HG03460 (cell line): ENCODE measurements around the gene PTPRG.

ENCODE experiments used
- ATAC-seq: cut with Tn5 transposase; IDR thresholded peaks from one replicate; pipeline ENCODE4 v1.9.1; 2021; ENCODE audit not compliant: unreplicated experiment

Gene PTPRG

GRCh38 chr3:62090519-62090918, 529.1 kb downstream of the PTPRG start:
- ATAC-seq: no peak

DNA sequence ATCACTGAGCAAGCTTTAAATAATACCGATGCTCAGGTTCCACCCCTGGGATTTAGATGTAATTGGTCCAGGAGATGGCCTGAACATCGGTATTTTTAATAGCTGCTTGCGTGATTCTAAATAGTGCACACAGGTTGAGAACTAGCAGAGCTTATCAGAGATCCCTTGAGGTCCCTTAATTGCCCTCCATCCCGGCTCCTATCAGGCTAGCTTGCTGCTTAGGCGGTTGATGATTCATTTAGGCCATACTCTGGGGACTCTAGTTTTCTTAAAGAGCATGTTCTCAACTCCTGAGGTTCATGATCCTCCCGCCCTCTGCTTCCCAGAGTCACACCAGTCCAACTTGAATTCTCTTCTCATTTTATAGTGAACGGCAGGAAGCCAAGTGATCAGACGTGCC, 531.7 kb downstream of the PTPRG start:
- no peak for ATAC-seq

- ATAC-seq: no peak
These were observed 533.1 kb downstream of the PTPRG start for GRCh38 chr3:62094461-62094860.

GRCh38 chr3:62095080-62095479, 533.7 kb downstream of the PTPRG start:
- no peak for ATAC-seq

- no peak for ATAC-seq
These were observed 534.4 kb downstream of the PTPRG start for GRCh38 chr3:62095756-62096155.

DNA sequence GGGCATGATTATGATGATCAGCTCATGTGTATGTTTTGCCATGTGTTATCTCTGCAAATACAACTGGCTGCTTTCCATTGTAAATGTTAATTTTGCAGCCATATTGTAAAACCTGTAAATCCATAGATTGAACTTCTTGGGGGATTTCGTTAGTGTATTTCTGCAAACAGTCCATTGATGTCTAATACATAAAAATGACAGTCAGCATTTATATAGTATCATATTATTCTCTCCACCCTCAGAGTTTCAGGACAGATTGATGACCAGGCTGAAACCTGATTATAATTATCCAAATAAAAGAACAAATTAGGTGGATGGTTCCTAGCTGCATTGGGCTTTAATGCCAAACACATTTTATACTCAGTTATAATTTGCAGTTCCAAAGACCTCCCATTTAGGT, 535.1 kb downstream of the PTPRG start:
- no peak for ATAC-seq

DNA sequence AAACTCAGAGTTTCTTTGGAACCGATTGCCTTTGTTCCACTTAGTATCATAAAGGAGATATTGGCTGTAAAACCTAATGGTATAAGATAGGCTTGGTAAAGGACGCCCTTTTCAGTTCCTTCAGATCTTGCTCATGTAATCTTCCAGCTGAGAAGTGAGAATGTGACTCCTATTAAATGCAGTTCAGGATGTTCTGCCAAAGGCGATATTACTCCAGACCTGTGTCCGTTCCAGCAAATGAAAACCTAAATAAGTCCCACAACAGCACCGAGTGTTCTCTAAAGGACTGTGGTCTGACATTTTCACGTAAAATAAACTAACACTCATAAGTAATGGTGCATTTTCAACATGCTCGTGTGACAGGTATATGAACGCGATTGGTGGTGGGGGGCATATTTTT, 535.8 kb downstream of the PTPRG start:
- ATAC-seq: no peak

- ATAC-seq: no peak
These were observed 537.4 kb downstream of the PTPRG start for GRCh38 chr3:62098646-62099365.

DNA sequence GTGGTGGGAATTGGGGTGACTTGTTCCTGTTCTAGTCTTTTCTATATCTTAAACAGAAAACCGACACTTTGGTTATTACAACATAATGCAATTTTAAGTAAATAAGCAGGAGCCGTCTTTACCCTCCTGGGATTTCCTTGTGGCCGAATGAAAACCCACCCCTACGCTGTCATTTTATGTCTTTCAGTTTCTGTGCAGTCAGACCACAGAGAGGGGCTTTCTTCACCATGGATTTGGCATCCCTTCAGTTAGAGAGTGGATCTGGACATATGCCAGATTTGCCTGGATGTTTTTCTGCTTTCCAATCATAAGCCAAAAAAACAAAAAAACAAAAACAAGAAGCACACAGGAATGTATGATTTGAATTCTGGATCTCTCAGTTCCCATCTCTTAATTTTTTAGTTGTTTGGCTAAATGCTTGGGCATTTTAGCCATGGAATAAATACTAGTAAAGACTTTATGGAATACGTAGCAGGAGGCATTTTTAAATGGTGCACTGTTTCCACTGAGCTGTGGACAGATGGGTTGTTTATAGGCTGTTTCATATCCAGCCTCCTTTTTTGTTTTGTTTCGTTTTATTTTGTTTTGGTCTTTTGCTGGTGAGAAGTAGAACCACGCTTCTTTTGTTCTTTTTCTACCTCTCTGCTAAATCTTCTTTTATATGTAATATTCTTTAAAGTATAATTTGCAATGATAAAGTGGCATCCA, 539.1 kb downstream of the PTPRG start:
- ATAC-seq: no peak

DNA sequence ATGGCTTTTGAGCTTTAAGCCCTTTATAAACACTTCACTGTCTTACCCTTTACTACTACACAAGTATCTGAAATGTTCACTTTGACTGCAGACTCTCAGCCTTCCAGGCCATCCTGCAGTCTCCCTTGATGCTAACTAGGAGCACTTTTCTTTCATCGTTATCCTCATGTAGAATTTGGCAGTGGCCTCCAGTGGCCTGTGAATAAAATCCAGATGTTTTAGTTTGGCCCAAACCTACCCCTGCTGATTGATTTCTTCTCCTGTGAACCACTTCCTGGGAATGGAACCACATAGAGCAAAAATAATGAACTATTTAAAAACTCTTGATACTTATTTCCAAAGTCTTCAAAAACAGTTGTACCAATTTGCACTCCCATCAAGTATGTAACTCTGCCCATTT, 540.1 kb downstream of the PTPRG start:
- ATAC-seq: no peak

- ATAC-seq: no peak
These were observed 542.2 kb downstream of the PTPRG start for GRCh38 chr3:62103531-62103930.

- ATAC-seq: no peak
These were observed 548.2 kb downstream of the PTPRG start for GRCh38 chr3:62109534-62109933.

- no peak for ATAC-seq
These were observed 549.3 kb downstream of the PTPRG start for GRCh38 chr3:62110443-62111225.

- ATAC-seq: no peak
These were observed 551.7 kb downstream of the PTPRG start for GRCh38 chr3:62113092-62113491.

DNA sequence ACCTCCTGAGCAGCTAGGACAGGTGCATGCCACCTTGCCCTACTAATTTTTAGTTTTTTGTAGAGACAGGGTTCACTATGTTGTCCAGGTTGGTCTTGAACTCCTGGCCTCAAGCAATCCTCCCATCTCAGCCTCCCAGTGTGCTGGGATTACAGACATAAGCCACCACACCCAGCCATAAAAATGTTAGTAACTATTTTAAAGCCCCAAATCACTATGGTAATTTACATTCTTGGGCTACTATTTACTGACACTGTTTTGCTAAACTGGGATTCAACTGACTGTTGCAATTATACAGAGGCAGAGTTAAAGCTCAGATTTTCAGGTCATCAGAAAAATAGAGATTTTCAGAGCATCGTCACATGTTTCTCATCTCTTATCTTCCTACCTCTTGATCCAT, 553.4 kb downstream of the PTPRG start:
- ATAC-seq: no peak

DNA sequence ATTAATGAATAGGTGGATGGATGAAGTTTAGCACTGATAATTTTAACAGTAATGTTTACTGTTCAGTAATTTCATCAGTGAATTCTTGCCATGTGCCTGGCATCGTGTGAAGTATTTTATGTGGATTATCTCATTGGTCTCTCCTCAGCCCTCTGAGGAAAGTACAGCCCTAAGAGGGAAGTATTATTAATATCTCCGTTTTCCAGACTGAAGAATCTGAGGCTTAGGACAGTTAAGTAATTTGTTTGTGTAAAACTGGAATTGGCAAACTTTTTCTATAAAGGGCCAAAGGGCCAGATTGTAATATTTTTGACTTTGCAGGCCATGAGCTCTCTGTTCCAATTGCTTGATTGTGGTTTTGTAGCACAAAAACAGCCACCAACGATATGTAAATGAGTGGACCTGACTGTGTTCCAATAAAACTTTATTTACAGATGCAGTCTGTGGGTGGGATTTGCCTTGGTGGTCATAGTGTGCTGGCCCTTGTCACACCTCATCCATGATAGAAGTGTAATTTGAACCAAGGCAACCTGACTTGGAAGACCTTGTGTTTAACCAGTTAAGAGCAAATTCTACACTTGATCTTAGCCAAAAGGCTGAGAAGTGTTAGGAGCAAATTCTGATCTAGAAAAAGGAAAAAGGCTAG, 556.7 kb downstream of the PTPRG start:
- ATAC-seq: no peak

DNA sequence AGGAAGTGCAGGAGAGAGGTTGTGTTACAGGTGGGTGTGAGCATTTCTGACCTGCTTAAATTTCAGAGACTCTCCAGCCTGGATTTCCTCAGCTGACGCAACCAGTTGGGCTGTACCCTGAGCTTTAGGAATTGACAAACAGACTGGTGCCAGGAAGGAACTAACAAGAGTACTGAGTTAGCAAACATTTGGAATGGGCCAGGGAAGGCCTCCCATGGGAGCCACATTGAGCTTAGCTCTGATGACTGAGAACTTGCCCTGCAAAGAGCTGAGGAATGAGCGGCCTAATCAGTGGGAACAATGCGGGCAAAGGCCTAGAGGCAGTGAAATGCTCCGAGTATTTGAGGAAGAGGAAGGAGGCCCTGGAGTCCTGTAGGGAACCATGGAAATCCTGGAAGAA, 557.8 kb downstream of the PTPRG start:
- ATAC-seq: no peak

- no peak for ATAC-seq
These were observed 561.4 kb downstream of the PTPRG start for GRCh38 chr3:62122819-62123218.

- no peak for ATAC-seq
These were observed 564.0 kb downstream of the PTPRG start for GRCh38 chr3:62125380-62125779.

- ATAC-seq: no peak
These were observed 565.7 kb downstream of the PTPRG start for GRCh38 chr3:62127116-62127515.

GRCh38 chr3:62128051-62128450, 566.7 kb downstream of the PTPRG start:
- ATAC-seq: no peak
